B cell (primary cell): Measurements from ENCODE around the gene PPP1R12C. TPM values are rescaled to one million over a fixed set of nuclear protein-coding genes. Genes with fewer than 3 reads are reported as not detected.

ENCODE experiments used
- ATAC-seq: fragments of 200-7000 bp; cut with Tn5 transposase; one replicate; pipeline ENCODE4 v1.10.0; 2021; ENCODE audit warnings: low read depth, mild to moderate bottlenecking, moderate number of reproducible peaks, moderate library complexity
- CTCF ChIA-PET: fragments of 350-600 bp; sonication (Branson Sonifier 250); formaldehyde crosslinking; loops from one replicate; lab custom pipeline; 2021; ENCODE audit warnings: antibody characterized with exemption, inconsistent platforms; lab: Charles Lee
- POLR2A ChIA-PET: fragments of 350-600 bp; sonication (Branson Sonifier 250); formaldehyde crosslinking; loops from one replicate; lab custom pipeline; 2021; ENCODE audit warnings: antibody characterized with exemption; lab: Charles Lee
- DNase-seq: peaks from one replicate; pipeline ENCODE4 v3.0.0; 2013
- H2AFZ ChIP-seq: 2 replicates; pipeline ENCODE4 v1.6.1; 2012; ENCODE audit warnings: mild to moderate bottlenecking, low read depth, low read length; ENCODE audit not compliant: insufficient read depth, poor library complexity, severe bottlenecking
- H3K27ac ChIP-seq, 2 donors: 1 replicate in 1 of 2; 2 replicates in 1 of 2; pipeline ENCODE4 v1.5.1; 2012 to 2013; ENCODE audit warnings: low read length in 2 of 2, mild to moderate bottlenecking in 2 of 2, moderate library complexity in 1 of 2
- H3K27me3 ChIP-seq, 4 experiments: fragments of 200-600 bp in 1 of 4; sonication (generic) in 1 of 4; replicated peaks in 1 of 4; 1 replicate in 2 of 4; 2 replicates in 2 of 4; pipeline versions ENCODE4 v1.6.1 to v1.7.0; 2013 to 2016; ENCODE audit warnings: low read length in 3 of 4, mild to moderate bottlenecking in 2 of 4, mixed read lengths in 1 of 4, moderate library complexity in 1 of 4; ENCODE audit not compliant: insufficient read depth in 4 of 4, control insufficient read depth in 3 of 4; ENCODE audit errors: control extremely low read depth in 1 of 4
- H3K36me3 ChIP-seq, 2 experiments: replicated peaks in 1 of 2; 1 replicate in 1 of 2; 2 replicates in 1 of 2; pipeline versions ENCODE4 v1.6.1 to v1.7.1; 2013; ENCODE audit warnings: low read length in 1 of 2; ENCODE audit not compliant: insufficient read depth in 2 of 2, control insufficient read depth in 1 of 2; ENCODE audit errors: control extremely low read depth in 1 of 2, extremely low read depth in 1 of 2
- H3K4me1 ChIP-seq, 2 donors: fragments of 200-600 bp in 1 of 2; sonication (generic) in 1 of 2; 1 replicate in 1 of 2; 2 replicates in 1 of 2; pipeline versions ENCODE4 v1.5.1 to v1.6.1; 2013 to 2017; ENCODE audit warnings: low read length in 2 of 2; ENCODE audit not compliant: control insufficient read depth in 2 of 2, insufficient read depth in 2 of 2
- H3K4me2 ChIP-seq: replicated peaks from 2 replicates; pipeline ENCODE3; 2012; ENCODE audit warnings: mild to moderate bottlenecking, low read depth, low read length; ENCODE audit not compliant: poor library complexity, severe bottlenecking
- H3K4me3 ChIP-seq, 5 experiments: fragments of 200-600 bp in 1 of 5; sonication (generic) in 1 of 5; 1 replicate in 3 of 5; 2 replicates in 2 of 5; pipeline versions ENCODE4 v1.5.1 to v1.7.0; 2011 to 2016; ENCODE audit warnings: low read length in 4 of 5, mild to moderate bottlenecking in 4 of 5, low read depth in 2 of 5, control low read depth in 1 of 5, moderate library complexity in 1 of 5; ENCODE audit not compliant: insufficient read depth in 1 of 5; ENCODE audit errors: control extremely low read depth in 1 of 5, extremely low read depth in 1 of 5
- H3K79me2 ChIP-seq: fragments of 200-600 bp; sonication (generic); one replicate; pipeline ENCODE4 v1.6.0; 2016; ENCODE audit warnings: low read length; ENCODE audit not compliant: control insufficient read depth, insufficient read depth
- H3K9ac ChIP-seq: fragments of 200-600 bp; sonication (generic); 2 replicates; pipeline ENCODE4 v1.6.1; 2017; ENCODE audit warnings: mild to moderate bottlenecking, low read length, moderate library complexity
- H3K9me3 ChIP-seq, 3 donors: one replicate each; pipeline versions ENCODE4 v1.6.1 to v1.7.1; 2013; ENCODE audit warnings: low read length in 2 of 3; ENCODE audit not compliant: control insufficient read depth in 2 of 3, insufficient read depth in 1 of 3; ENCODE audit errors: control extremely low read depth in 1 of 3
- H4K20me1 ChIP-seq: 2 replicates; pipeline ENCODE4 v1.6.0; 2012; ENCODE audit warnings: mild to moderate bottlenecking, low read length; ENCODE audit not compliant: insufficient read depth, control insufficient read depth, poor library complexity, severe bottlenecking
- H3K27ac Mint-ChIP-seq: one replicate; pipeline ENCODE4 v1.8.0; 2021; ENCODE audit warnings: mixed read lengths
- H3K27me3 Mint-ChIP-seq: one replicate; pipeline ENCODE4 v1.8.0; 2021; ENCODE audit warnings: mixed read lengths
- H3K4me1 Mint-ChIP-seq: one replicate; pipeline ENCODE4 v1.8.0; 2021; ENCODE audit warnings: mixed read lengths
- H3K4me3 Mint-ChIP-seq: one replicate; pipeline ENCODE4 v1.8.0; 2021; ENCODE audit warnings: mixed read lengths
- H3K9me3 Mint-ChIP-seq: one replicate; pipeline ENCODE4 v1.8.0; 2022; ENCODE audit warnings: mixed read lengths; ENCODE audit not compliant: insufficient read depth
- CTCF ChIP-seq: fragments of 200-600 bp; IDR thresholded peaks from one replicate; pipeline ENCODE4 v1.8.0; 2022; ENCODE audit warnings: antibody characterized with exemption, mild to moderate bottlenecking
- EZH2 ChIP-seq: IDR thresholded peaks from 2 replicates; pipeline ENCODE4 v1.6.1; 2012; ENCODE audit warnings: borderline replicate concordance, low read depth, mild to moderate bottlenecking, moderate library complexity, low read length; ENCODE audit not compliant: insufficient read depth, poor library complexity, severe bottlenecking
- WGBS: methylation state at CpG from one replicate; pipeline ENCODE4 v1.1.5; 2013; ENCODE audit warnings: missing lambda C conversion rate; ENCODE audit not compliant: insufficient coverage; 5-methylcytosine and 5-hydroxymethylcytosine counted together
- intact Hi-C: fragments of 100-400 bp; cut with micrococcal nuclease; formaldehyde crosslinking; loops from one replicate; pipeline ENCODE4 v1.10.0; 2022
- polyA plus RNA-seq: library from polyadenylated mRNA; depleted of rRNA; stranded (reverse); fragments of >200 nt; gene quantifications from 2 replicates; pipeline ENCODE4 v1.2.3, GENCODE V29; 2012
- total RNA-seq, 2 donors: library from RNA; stranded (reverse); fragments of 120-200 nt in 1 of 2; gene quantifications; 1 replicate in 1 of 2; 2 replicates in 1 of 2; pipeline versions ENCODE4 v1.2.3 to v1.2.4, GENCODE V29; 2013 to 2022

Gene PPP1R12C
- total and polyA plus RNA-seq, 2 donors (not counting 1 experiment from before 2014, with no cell fraction given): 145 to 179 TPM

DNA sequence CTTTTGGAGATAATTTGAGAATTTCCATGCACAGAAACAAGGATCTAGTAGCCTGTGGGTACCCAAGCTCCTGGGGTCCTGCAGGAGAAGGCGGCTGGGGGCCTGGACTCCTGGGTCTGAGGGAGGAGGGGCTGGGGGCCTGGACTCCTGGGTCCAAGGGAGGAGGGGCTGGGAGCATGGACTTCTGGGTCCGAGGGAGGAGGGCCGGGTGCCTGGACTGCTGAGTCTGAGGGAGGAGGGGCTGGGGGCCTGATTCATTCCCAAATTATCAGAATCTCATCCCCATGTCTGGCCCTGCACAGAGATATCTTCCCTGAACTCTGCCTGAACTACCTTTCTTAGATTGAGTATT is 54.0 kb downstream of the PPP1R12C start:
- Mint-ChIP-seq H3K27ac (peak overlapping the region; percentile 77), H3K4me3 (peak overlapping the region; percentile 82), H3K27me3 (peaks cover 20% of the 10 kb centered on the region), H3K9me3 (no peaks in the 10 kb centered on the region), H3K4me1 (peaks cover 6% of the 10 kb centered on the region)
- WGBS: no CpG with 5 or more reads among the region's 3 CpGs
- DNase-seq (no peak), ATAC-seq (no peak)
- peak overlapping the region; percentile 85 for H2AFZ ChIP-seq
- ChIA-PET CTCF (interaction anchor here (1.0 kb wide), 3 partner anchors 25 to 569 kb away, joined by 3 read pairs; partner anchors contain the start of gene TMEM238), POLR2A (no interaction called here)
- H3K79me2 ChIP-seq: peaks cover 11% of the 10 kb centered on the region
- H3K27ac ChIP-seq: peak overlapping the region; percentile 38 to 51
- H4K20me1 ChIP-seq: no peaks in the 10 kb centered on the region
- peaks cover 0 to under 1% of the 10 kb centered on the region in 2 experiments for H3K36me3 ChIP-seq
- H3K9me3 ChIP-seq: peaks cover 0 to 11% (median 0%) of the 10 kb centered on the region in 3 donors
- peak overlapping the region; percentile 75 for H3K9ac ChIP-seq
- H3K4me3 ChIP-seq: peak overlapping the region in 3 of 5 experiments; percentile 25 to 67 (median 42)
- H3K4me1 ChIP-seq: peaks cover 7 to 13% of the 10 kb centered on the region in 2 donors
- H3K4me2 ChIP-seq: peak overlapping the region; percentile 91
- H3K27me3 ChIP-seq: peaks cover 0 to 20% (median under 1%) of the 10 kb centered on the region in 4 experiments
- intact Hi-C loops: loop anchor here (1.0 kb wide), 2 partner anchors 18 to 54 kb away; partner anchors contain the start of gene PPP1R12C
- no peak for TF ChIP-seq CTCF
- TF ChIP-seq EZH2: no peak

DNA sequence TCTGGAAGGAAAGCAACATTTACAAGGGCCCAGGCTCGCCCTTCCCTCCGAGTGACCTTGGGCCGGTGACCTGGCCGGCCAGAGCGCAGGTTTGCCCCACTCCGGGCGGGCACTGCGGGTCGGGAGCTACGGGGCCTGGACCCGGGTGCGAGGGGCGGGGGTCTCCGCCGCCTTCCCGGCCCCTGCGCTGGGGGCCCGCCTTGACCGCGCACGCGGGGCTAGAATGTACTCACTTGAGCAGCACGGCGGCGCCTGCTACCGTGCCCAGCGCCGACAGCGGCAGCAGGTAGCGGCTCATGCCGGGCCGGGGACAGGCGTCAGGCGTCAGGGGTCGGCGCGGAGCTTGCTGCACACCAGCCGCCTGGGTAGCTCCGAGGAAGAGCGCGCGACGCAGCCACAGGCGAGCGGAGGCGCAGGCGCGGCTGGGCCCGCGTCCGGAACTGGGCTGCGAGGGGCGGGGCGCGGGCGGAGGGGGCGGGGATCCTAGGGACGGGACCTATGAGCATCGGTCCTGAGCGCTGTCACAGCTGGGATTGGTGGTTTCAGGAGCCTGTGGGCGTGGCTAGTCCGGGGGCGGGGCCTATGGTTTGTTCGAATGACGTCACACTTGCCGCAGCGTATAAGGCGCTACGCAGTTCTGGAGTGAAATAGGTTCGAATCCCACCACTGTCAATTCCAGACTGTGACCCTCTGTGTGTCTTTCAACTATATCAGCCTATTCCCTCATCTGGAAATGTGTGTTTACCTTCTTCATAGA is 54.5 kb downstream of the PPP1R12C start, which contains the start of gene RDH13:
Gene RDH13 (minus strand): TSS at position 414 of the 757 bp plus-strand sequence. CDS start 116 bp downstream, at position 298.
- no peaks in the 10 kb centered on the region for H4K20me1 ChIP-seq
- peaks cover 16% of the 10 kb centered on the region for H3K27me3 Mint-ChIP-seq
- TF ChIP-seq CTCF: no peak
- no peak for TF ChIP-seq EZH2
- peak within 1 kb of the TSS; percentile 38 to 71 for H3K27ac ChIP-seq
- WGBS: 2% methylated on average over 61 of the region's 70 CpGs
- CTCF ChIA-PET: interaction anchor here (1.0 to 1.1 kb wide), 4 partner anchors 25 to 569 kb away, joined by 3 read pairs; partner anchors contain the start of gene TMEM238
- peak within 1 kb of the TSS in 4 of 5 experiments; percentile 49 to 68 (median 64) for H3K4me3 ChIP-seq
- H3K4me3 Mint-ChIP-seq: peak within 1 kb of the TSS; percentile 82
- peak within 1 kb of the TSS; percentile 75 for H3K9ac ChIP-seq
- ATAC-seq: peak; percentile 99
- H3K79me2 ChIP-seq: peaks cover 13% of the 10 kb centered on the region
- H3K27ac Mint-ChIP-seq: peak within 1 kb of the TSS; percentile 77
- intact Hi-C loops: loop anchor here (1.0 kb wide), 2 partner anchors 18 to 54 kb away; partner anchors contain the start of gene PPP1R12C
- H3K27me3 ChIP-seq: peaks cover 0 to 19% (median under 1%) of the 10 kb centered on the region in 4 experiments
- H3K4me1 Mint-ChIP-seq: peaks cover 6% of the 10 kb centered on the region
- H3K4me2 ChIP-seq: peak within 1 kb of the TSS; percentile 91
- H2AFZ ChIP-seq: peak within 1 kb of the TSS; percentile 85
- DNase-seq: peak; percentile 96
- H3K9me3 Mint-ChIP-seq: no peaks in the 10 kb centered on the region
- H3K4me1 ChIP-seq: peaks cover 7 to 13% of the 10 kb centered on the region in 2 donors
- POLR2A ChIA-PET: no interaction called here
- H3K9me3 ChIP-seq: peaks cover 0 to 11% (median 0%) of the 10 kb centered on the region in 3 donors
- peaks cover 0 to 4% of the 10 kb centered on the region in 2 experiments for H3K36me3 ChIP-seq
